LNCaP clone FGC (cell line): ENCODE measurements around the gene ATP6V1G3.

ENCODE experiments used
- DNase-seq: peaks from one replicate; pipeline ENCODE4 v3.0.0-alpha.2; 2011; ENCODE audit warnings: low read depth
- H3K4me3 ChIP-seq: 2 replicates; pipeline ENCODE4 v1.5.1; 2011; ENCODE audit warnings: mild to moderate bottlenecking, low read depth, low read length, control low read depth
- TF ChIP-seq, protein P1 (sequence below): IDR thresholded peaks from 2 replicates; pipeline ENCODE4 v1.5.1; 2012; ENCODE audit warnings: mild to moderate bottlenecking; ENCODE audit not compliant: control insufficient read depth, insufficient read depth; ENCODE audit errors: extremely low read depth

ATP6V1G3 gene

DNA sequence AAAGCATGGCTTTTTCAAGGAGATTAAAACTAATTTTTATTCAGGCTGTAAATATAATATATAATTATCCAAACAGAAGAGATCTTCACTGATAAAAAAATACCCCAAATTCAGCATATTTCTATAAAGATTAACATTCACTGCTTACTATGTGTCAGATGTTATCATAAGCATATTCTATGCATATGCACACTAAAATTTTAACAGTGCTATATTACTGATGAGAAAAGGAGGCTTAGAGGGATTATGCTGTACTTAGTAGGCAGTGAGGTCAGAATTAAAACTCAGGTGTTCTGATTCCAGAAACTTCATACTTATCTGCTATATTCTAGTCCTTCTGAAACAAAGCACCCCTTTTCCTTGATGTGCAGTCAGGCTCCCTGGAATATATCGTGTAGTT lies 33.8 kb upstream of the ATP6V1G3 start:
- TF ChIP-seq, protein P1, sequence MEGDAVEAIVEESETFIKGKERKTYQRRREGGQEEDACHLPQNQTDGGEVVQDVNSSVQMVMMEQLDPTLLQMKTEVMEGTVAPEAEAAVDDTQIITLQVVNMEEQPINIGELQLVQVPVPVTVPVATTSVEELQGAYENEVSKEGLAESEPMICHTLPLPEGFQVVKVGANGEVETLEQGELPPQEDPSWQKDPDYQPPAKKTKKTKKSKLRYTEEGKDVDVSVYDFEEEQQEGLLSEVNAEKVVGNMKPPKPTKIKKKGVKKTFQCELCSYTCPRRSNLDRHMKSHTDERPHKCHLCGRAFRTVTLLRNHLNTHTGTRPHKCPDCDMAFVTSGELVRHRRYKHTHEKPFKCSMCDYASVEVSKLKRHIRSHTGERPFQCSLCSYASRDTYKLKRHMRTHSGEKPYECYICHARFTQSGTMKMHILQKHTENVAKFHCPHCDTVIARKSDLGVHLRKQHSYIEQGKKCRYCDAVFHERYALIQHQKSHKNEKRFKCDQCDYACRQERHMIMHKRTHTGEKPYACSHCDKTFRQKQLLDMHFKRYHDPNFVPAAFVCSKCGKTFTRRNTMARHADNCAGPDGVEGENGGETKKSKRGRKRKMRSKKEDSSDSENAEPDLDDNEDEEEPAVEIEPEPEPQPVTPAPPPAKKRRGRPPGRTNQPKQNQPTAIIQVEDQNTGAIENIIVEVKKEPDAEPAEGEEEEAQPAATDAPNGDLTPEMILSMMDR = no peak
- DNase-seq = no peak
- no peak overlapping the region for H3K4me3 ChIP-seq

DNA sequence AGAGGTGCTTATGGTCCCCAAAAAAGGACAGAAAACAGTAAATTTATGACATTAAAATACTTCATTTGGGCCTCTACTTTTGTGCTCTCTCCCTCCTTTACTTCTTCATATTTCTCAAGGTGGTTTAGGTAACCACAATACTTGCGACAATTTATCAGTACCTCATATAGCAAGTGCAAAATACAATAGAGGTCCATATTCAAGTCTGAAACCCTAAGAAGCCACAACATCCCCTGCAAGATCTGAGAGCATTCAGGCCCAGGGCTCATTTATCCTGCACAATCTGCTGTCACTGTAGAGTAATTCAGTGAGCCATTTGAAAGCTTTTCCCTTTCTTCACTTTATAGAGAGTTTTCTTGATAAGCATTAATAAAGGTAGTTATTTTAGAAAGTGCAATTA lies 24.2 kb upstream of the ATP6V1G3 start:
- DNase-seq = no peak
- TF ChIP-seq, protein P1 = no peak
- H3K4me3 ChIP-seq = no peak overlapping the region

DNA sequence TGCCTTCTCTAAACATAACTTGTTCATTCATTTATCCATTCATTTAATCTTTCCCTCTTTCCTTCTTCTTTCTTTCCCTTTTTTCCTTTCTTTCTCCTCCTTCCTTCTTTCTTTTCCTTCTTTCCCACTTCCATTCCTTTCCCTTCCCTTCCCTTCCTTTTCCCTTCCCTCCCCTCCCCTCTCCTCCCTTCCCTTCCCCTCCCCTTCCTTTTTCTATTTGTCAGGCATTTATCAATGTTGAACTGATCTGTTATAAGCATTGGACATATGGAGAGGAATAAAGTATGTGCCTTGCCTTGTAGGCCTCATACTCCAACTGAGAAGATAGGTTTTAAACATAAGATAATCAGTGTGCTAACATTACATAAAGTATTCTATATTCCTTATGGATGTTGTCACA lies 23.7 kb upstream of the ATP6V1G3 start:
- DNase-seq = no peak
- H3K4me3 ChIP-seq = no peak overlapping the region
- TF ChIP-seq, protein P1 = no peak

DNA sequence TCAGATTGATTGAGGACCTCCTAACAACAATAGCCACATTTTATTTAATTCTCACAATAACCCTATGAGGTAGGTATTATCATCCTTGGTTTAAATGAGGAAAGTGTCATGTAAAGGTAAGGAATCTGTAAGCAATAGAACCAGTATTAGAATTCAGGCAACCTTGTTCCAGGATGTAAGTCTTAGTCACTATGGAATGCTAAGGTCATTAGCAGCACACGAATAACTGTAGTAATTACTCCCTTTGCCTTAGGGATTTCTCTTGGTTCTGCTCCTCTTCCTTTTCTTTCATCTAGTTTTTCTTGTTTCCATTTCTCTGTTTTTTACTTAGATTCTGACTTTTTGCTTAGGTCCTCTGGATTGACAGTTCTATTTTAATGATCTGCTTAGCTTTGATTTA lies 23.1 kb upstream of the ATP6V1G3 start:
- DNase-seq = no peak
- no peak overlapping the region for H3K4me3 ChIP-seq
- TF ChIP-seq, protein P1 = no peak

DNA sequence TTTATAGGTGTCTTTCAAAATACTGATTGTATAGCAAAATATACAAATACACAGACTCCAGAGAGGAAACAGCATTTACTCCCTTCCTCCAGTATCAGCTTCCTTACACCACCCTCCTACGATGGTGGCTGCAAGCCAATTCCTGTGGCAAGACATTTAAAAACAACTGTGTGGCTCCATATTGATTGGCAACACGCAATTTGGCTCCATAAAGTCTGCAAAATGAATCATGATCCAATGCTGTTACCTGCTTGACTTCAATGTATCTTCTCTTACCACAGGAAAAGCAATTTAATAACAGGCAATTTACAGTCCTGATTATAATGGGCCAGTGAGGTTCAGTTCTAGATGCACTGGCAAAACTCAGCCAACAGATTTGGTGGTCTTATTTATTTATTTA lies 19.7 kb upstream of the ATP6V1G3 start:
- TF ChIP-seq, protein P1 = no peak
- no peak overlapping the region for H3K4me3 ChIP-seq
- DNase-seq = no peak

DNA sequence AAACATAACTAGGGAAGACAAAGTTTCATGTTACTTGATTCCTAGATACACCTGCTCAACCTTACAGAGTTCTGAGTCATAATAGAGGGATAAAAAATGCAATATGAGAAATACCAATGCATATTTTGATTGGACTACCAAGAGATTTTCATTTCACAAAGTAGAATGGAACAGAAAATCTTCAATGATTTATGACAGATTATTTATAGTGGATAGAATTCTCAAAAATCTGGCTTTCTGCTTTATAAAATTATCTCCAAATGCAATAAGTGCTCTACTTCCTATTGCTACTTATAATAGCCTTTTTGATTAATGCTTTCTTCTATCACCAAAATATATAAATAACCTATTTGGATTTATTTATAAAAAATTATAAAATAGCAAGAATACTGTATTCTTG lies 18.9 kb upstream of the ATP6V1G3 start:
- no peak overlapping the region for H3K4me3 ChIP-seq
- TF ChIP-seq, protein P1 = no peak
- DNase-seq = no peak

DNA sequence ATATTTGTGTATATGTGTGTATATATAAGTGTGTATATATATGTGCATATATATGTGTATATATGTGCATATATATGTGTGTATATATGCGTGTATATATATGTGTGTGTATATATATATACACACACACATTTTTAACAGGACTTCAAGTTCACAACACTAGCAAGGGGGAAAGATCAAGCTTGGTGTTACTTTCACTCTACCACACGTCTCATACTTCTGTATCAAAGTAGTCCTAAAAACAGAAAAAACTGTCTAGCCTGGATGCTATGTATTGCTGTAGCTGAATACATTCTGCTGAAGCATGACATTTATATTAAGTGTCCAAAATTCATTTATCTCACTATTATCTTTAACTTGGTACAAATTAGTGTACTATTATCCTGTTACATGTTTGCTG lies 17.9 kb upstream of the ATP6V1G3 start:
- DNase-seq = no peak
- TF ChIP-seq, protein P1 = no peak
- no peak overlapping the region for H3K4me3 ChIP-seq
